B cell (primary cell): ENCODE measurements around the gene NPFFR1. TPM values are rescaled to one million over a fixed set of nuclear protein-coding genes. Genes with fewer than 3 reads are reported as not detected.

Source experiments
- ATAC-seq: fragments of 200-7000 bp; cut with Tn5 transposase; one replicate; pipeline ENCODE4 v1.10.0; 2021; ENCODE audit warnings: low read depth, mild to moderate bottlenecking, moderate number of reproducible peaks, moderate library complexity
- CTCF ChIA-PET: fragments of 350-600 bp; sonication (Branson Sonifier 250); formaldehyde crosslinking; loops from one replicate; lab custom pipeline; 2021; ENCODE audit warnings: antibody characterized with exemption, inconsistent platforms; lab: Charles Lee
- POLR2A ChIA-PET: fragments of 350-600 bp; sonication (Branson Sonifier 250); formaldehyde crosslinking; loops from one replicate; lab custom pipeline; 2021; ENCODE audit warnings: antibody characterized with exemption; lab: Charles Lee
- DNase-seq: peaks from one replicate; pipeline ENCODE4 v3.0.0; 2013
- H2AFZ ChIP-seq: 2 replicates; pipeline ENCODE4 v1.6.1; 2012; ENCODE audit warnings: mild to moderate bottlenecking, low read depth, low read length; ENCODE audit not compliant: insufficient read depth, poor library complexity, severe bottlenecking
- H3K27ac ChIP-seq, 2 donors: 1 replicate in 1 of 2; 2 replicates in 1 of 2; pipeline ENCODE4 v1.5.1; 2012 to 2013; ENCODE audit warnings: low read length in 2 of 2, mild to moderate bottlenecking in 2 of 2, moderate library complexity in 1 of 2
- H3K27me3 ChIP-seq, 4 experiments: fragments of 200-600 bp in 1 of 4; sonication (generic) in 1 of 4; replicated peaks in 1 of 4; 1 replicate in 2 of 4; 2 replicates in 2 of 4; pipeline versions ENCODE4 v1.6.1 to v1.7.0; 2013 to 2016; ENCODE audit warnings: low read length in 3 of 4, mild to moderate bottlenecking in 2 of 4, mixed read lengths in 1 of 4, moderate library complexity in 1 of 4; ENCODE audit not compliant: insufficient read depth in 4 of 4, control insufficient read depth in 3 of 4; ENCODE audit errors: control extremely low read depth in 1 of 4
- H3K36me3 ChIP-seq, 2 experiments: replicated peaks in 1 of 2; 1 replicate in 1 of 2; 2 replicates in 1 of 2; pipeline versions ENCODE4 v1.6.1 to v1.7.1; 2013; ENCODE audit warnings: low read length in 1 of 2; ENCODE audit not compliant: insufficient read depth in 2 of 2, control insufficient read depth in 1 of 2; ENCODE audit errors: control extremely low read depth in 1 of 2, extremely low read depth in 1 of 2
- H3K4me1 ChIP-seq, 2 donors: fragments of 200-600 bp in 1 of 2; sonication (generic) in 1 of 2; 1 replicate in 1 of 2; 2 replicates in 1 of 2; pipeline versions ENCODE4 v1.5.1 to v1.6.1; 2013 to 2017; ENCODE audit warnings: low read length in 2 of 2; ENCODE audit not compliant: control insufficient read depth in 2 of 2, insufficient read depth in 2 of 2
- H3K4me2 ChIP-seq: replicated peaks from 2 replicates; pipeline ENCODE3; 2012; ENCODE audit warnings: mild to moderate bottlenecking, low read depth, low read length; ENCODE audit not compliant: poor library complexity, severe bottlenecking
- H3K4me3 ChIP-seq, 5 experiments: fragments of 200-600 bp in 1 of 5; sonication (generic) in 1 of 5; 1 replicate in 3 of 5; 2 replicates in 2 of 5; pipeline versions ENCODE4 v1.5.1 to v1.7.0; 2011 to 2016; ENCODE audit warnings: low read length in 4 of 5, mild to moderate bottlenecking in 4 of 5, low read depth in 2 of 5, control low read depth in 1 of 5, moderate library complexity in 1 of 5; ENCODE audit not compliant: insufficient read depth in 1 of 5; ENCODE audit errors: control extremely low read depth in 1 of 5, extremely low read depth in 1 of 5
- H3K79me2 ChIP-seq: fragments of 200-600 bp; sonication (generic); one replicate; pipeline ENCODE4 v1.6.0; 2016; ENCODE audit warnings: low read length; ENCODE audit not compliant: control insufficient read depth, insufficient read depth
- H3K9ac ChIP-seq: fragments of 200-600 bp; sonication (generic); 2 replicates; pipeline ENCODE4 v1.6.1; 2017; ENCODE audit warnings: mild to moderate bottlenecking, low read length, moderate library complexity
- H3K9me3 ChIP-seq, 3 donors: one replicate each; pipeline versions ENCODE4 v1.6.1 to v1.7.1; 2013; ENCODE audit warnings: low read length in 2 of 3; ENCODE audit not compliant: control insufficient read depth in 2 of 3, insufficient read depth in 1 of 3; ENCODE audit errors: control extremely low read depth in 1 of 3
- H4K20me1 ChIP-seq: 2 replicates; pipeline ENCODE4 v1.6.0; 2012; ENCODE audit warnings: mild to moderate bottlenecking, low read length; ENCODE audit not compliant: insufficient read depth, control insufficient read depth, poor library complexity, severe bottlenecking
- H3K27ac Mint-ChIP-seq: one replicate; pipeline ENCODE4 v1.8.0; 2021; ENCODE audit warnings: mixed read lengths
- H3K27me3 Mint-ChIP-seq: one replicate; pipeline ENCODE4 v1.8.0; 2021; ENCODE audit warnings: mixed read lengths
- H3K4me1 Mint-ChIP-seq: one replicate; pipeline ENCODE4 v1.8.0; 2021; ENCODE audit warnings: mixed read lengths
- H3K4me3 Mint-ChIP-seq: one replicate; pipeline ENCODE4 v1.8.0; 2021; ENCODE audit warnings: mixed read lengths
- H3K9me3 Mint-ChIP-seq: one replicate; pipeline ENCODE4 v1.8.0; 2022; ENCODE audit warnings: mixed read lengths; ENCODE audit not compliant: insufficient read depth
- EZH2 ChIP-seq: IDR thresholded peaks from 2 replicates; pipeline ENCODE4 v1.6.1; 2012; ENCODE audit warnings: borderline replicate concordance, low read depth, mild to moderate bottlenecking, moderate library complexity, low read length; ENCODE audit not compliant: insufficient read depth, poor library complexity, severe bottlenecking
- WGBS: methylation state at CpG from one replicate; pipeline ENCODE4 v1.1.5; 2013; ENCODE audit warnings: missing lambda C conversion rate; ENCODE audit not compliant: insufficient coverage; 5-methylcytosine and 5-hydroxymethylcytosine counted together
- intact Hi-C: fragments of 100-400 bp; cut with micrococcal nuclease; formaldehyde crosslinking; loops from one replicate; pipeline ENCODE4 v1.10.0; 2022
- polyA plus RNA-seq: library from polyadenylated mRNA; depleted of rRNA; stranded (reverse); fragments of >200 nt; gene quantifications from 2 replicates; pipeline ENCODE4 v1.2.3, GENCODE V29; 2012
- total RNA-seq, 2 donors: library from RNA; stranded (reverse); fragments of 120-200 nt in 1 of 2; gene quantifications; 1 replicate in 1 of 2; 2 replicates in 1 of 2; pipeline versions ENCODE4 v1.2.3 to v1.2.4, GENCODE V29; 2013 to 2022
- TF ChIP-seq, protein P1 (sequence below): fragments of 200-600 bp; IDR thresholded peaks from one replicate; pipeline ENCODE4 v1.8.0; 2022; ENCODE audit warnings: antibody characterized with exemption, mild to moderate bottlenecking

NPFFR1 gene
- total and polyA plus RNA-seq, 2 donors (not counting 1 experiment from before 2014, with no cell fraction given), result not detected

DNA sequence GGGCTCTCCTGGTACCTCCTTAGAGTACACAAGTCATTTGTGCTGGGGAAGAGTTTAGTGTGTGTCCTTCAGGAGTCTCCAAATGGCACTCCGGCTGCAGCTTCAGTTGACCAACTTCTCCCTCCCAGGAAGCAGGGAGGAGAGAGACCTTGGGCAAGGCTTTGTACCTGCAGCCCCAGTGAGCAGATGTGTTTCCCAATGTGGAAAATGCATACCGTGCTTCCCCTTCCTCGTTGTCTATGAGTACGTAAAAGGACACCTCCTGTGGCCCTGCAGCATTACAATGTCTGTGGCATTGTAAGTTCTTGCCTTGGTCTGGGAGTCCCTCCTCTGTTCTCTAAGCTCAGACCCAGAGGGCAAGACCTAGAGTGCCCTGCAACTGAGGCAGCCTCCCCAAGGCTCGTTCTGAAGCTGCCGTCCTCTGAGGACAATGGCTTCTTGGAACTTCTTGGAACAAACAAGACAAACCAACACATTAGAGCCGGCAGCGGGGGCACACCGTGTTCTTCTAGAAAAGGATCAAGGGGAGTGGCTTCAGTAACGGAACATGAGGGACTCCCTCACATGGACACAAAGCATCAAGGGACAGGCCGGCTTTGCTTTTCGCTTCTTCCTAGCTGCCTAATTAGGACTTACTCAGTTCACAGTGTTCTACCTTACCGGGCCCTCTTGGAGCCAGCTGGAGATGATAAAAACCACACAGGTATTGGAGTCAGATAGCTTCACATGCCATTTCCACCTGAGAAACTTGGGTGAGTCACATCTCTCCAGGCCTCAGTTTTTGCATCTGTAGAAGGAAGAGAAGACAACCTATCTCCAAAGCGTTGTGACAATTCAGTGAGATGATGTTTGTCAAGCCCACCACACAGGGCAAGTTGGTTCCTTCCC is 29.7 kb downstream of the NPFFR1 start:
- H3K27me3 Mint-ChIP-seq, result peaks cover 60% of the 10 kb centered on the region
- no peaks in the 10 kb centered on the region for H3K9me3 Mint-ChIP-seq
- no peak overlapping the region for H2AFZ ChIP-seq
- peaks cover 11% of the 10 kb centered on the region for H3K4me1 Mint-ChIP-seq
- ChIA-PET POLR2A (no interaction called here), CTCF (interaction anchor here (0.8 kb wide), 1 partner anchor 110 kb away, joined by 3 read pairs; no protein-coding TSS in a partner anchor)
- intact Hi-C loops, result no loop called here
- H4K20me1 ChIP-seq, result no peaks in the 10 kb centered on the region
- no peak overlapping the region for H3K27ac Mint-ChIP-seq
- H3K9ac ChIP-seq, result no peak overlapping the region
- TF ChIP-seq EZH2, result no peak
- TF ChIP-seq, protein P1, sequence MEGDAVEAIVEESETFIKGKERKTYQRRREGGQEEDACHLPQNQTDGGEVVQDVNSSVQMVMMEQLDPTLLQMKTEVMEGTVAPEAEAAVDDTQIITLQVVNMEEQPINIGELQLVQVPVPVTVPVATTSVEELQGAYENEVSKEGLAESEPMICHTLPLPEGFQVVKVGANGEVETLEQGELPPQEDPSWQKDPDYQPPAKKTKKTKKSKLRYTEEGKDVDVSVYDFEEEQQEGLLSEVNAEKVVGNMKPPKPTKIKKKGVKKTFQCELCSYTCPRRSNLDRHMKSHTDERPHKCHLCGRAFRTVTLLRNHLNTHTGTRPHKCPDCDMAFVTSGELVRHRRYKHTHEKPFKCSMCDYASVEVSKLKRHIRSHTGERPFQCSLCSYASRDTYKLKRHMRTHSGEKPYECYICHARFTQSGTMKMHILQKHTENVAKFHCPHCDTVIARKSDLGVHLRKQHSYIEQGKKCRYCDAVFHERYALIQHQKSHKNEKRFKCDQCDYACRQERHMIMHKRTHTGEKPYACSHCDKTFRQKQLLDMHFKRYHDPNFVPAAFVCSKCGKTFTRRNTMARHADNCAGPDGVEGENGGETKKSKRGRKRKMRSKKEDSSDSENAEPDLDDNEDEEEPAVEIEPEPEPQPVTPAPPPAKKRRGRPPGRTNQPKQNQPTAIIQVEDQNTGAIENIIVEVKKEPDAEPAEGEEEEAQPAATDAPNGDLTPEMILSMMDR, result no peak
- H3K4me2 ChIP-seq, result no peak overlapping the region
- no peaks in the 10 kb centered on the region for H3K79me2 ChIP-seq
- 86% methylated on average over 12 of the region's 14 CpGs for WGBS
- peaks cover 0 to 8% (median 0%) of the 10 kb centered on the region in 3 donors for H3K9me3 ChIP-seq
- no peaks in the 10 kb centered on the region for H3K36me3 ChIP-seq
- H3K4me3 ChIP-seq, result no peak overlapping the region
- no peak for ATAC-seq
- H3K27me3 ChIP-seq, result peaks cover 0 to 37% (median 19%) of the 10 kb centered on the region in 4 experiments
- DNase-seq, result no peak
- H3K27ac ChIP-seq, result no peak overlapping the region
- H3K4me1 ChIP-seq, result peaks cover 11 to 17% of the 10 kb centered on the region in 2 donors
- H3K4me3 Mint-ChIP-seq, result peak overlapping the region; percentile 37
